HepG2 (cell line): ENCODE results near the gene MTHFD2. TPM values are rescaled to one million over a fixed set of nuclear protein-coding genes. Genes with fewer than 3 reads are reported as not detected.

Source experiments
- ATAC-seq: fragments of 200-7000 bp; cut with Tn5 transposase; 3 replicates; pipeline ENCODE4 v1.9.1; 2020; ENCODE audit warnings: mild to moderate bottlenecking, moderate library complexity
- BruUV-seq: library from RNA; stranded (reverse); fragments of 400-500 nt; replicated peaks from 2 replicates; lab custom pipeline; 2021; lab: Mats Ljungman, UMichigan
- CTCF ChIA-PET: fragments of 300-600 bp; formaldehyde crosslinking; extraction: SDS; loops from one replicate; lab custom pipeline; 2021; ENCODE audit warnings: low total read pairs, inconsistent platforms, low intra/inter-chr PET ratio; lab: Yijun Ruan, JAX
- POLR2A ChIA-PET: fragments of 350-600 bp; sonication (Branson Sonifier 250); formaldehyde crosslinking; loops from one replicate; lab custom pipeline; 2020; ENCODE audit warnings: antibody characterized with exemption, inconsistent platforms; lab: Yijun Ruan, JAX
- DNase-seq: peaks from one replicate; pipeline ENCODE4 v3.0.0-alpha.2; 2015; ENCODE audit warnings: low spot score
- FAIRE-seq: peaks from 3 replicates; lab custom pipeline; 2011; peaks lifted over from hg19 to GRCh38; lab: Jason Lieb, UNC
- H2AFZ ChIP-seq: one replicate; pipeline ENCODE4 v1.6.1; 2011; ENCODE audit warnings: low read length, inconsistent platforms
- H3K27ac ChIP-seq: fragments of 300-600 bp; 3 replicates; pipeline ENCODE4 v1.8.0; 2011; ENCODE audit warnings: mixed run types, mild to moderate bottlenecking, mixed read lengths, low read length, inconsistent platforms; ENCODE audit not compliant: insufficient read depth; ENCODE audit errors: extremely low read length
- H3K27me3 ChIP-seq, 2 experiments: fragments of 200-600 bp in 1 of 2; 2 replicates in 1 of 2; 3 replicates in 1 of 2; pipeline versions ENCODE4 v1.6.0 to v1.8.0; 2011; ENCODE audit warnings: low read length in 2 of 2, mild to moderate bottlenecking in 2 of 2, moderate library complexity in 2 of 2, inconsistent platforms in 1 of 2; ENCODE audit not compliant: insufficient read depth in 2 of 2, control insufficient read depth in 1 of 2
- H3K36me3 ChIP-seq, 2 experiments: fragments of 200-600 bp in 1 of 2; replicated peaks in 1 of 2; 2 replicates in 1 of 2; 3 replicates in 1 of 2; pipeline versions ENCODE4 v1.5.1 to v1.8.0; 2011; ENCODE audit warnings: low read length in 2 of 2, inconsistent platforms in 1 of 2; ENCODE audit not compliant: insufficient read depth in 2 of 2, control insufficient read depth in 1 of 2
- H3K4me1 ChIP-seq: 2 replicates; pipeline ENCODE4 v1.5.1; 2012; ENCODE audit warnings: low read length, inconsistent platforms; ENCODE audit not compliant: insufficient read depth
- H3K4me2 ChIP-seq: 2 replicates; pipeline ENCODE4 v1.6.0; 2011; ENCODE audit warnings: low read depth, low read length, inconsistent platforms
- H3K4me3 ChIP-seq, 3 experiments: fragments of 200-600 bp in 1 of 3; sonication (generic), shearing (Covaris generic) in 1 of 3; replicated peaks in 1 of 3; 2 replicates each; pipeline ENCODE4 v1.5.1; 2011 to 2016; ENCODE audit warnings: low read length in 3 of 3, inconsistent platforms in 2 of 3, low read depth in 2 of 3, mild to moderate bottlenecking in 2 of 3, control low read depth in 1 of 3, mixed read lengths in 1 of 3; ENCODE audit not compliant: insufficient read depth in 1 of 3
- H3K79me2 ChIP-seq: one replicate; pipeline ENCODE4 v1.6.1; 2011; ENCODE audit warnings: low read length, inconsistent platforms; ENCODE audit not compliant: insufficient read depth
- H3K9ac ChIP-seq: 2 replicates; pipeline ENCODE4 v1.6.0; 2011; ENCODE audit warnings: mild to moderate bottlenecking, low read depth, low read length, inconsistent platforms; ENCODE audit not compliant: insufficient read depth
- H3K9me3 ChIP-seq: 2 replicates; pipeline ENCODE4 v1.5.1; 2012; ENCODE audit warnings: mild to moderate bottlenecking, low read length
- H4K20me1 ChIP-seq: 2 replicates; pipeline ENCODE4 v1.6.0; 2011; ENCODE audit warnings: inconsistent platforms, mild to moderate bottlenecking, low read length, moderate library complexity; ENCODE audit not compliant: insufficient read depth
- ADNP ChIP-seq: sonication (generic); formaldehyde crosslinking; IDR thresholded peaks from 2 replicates; pipeline ENCODE4 v1.4.0; 2020; ENCODE audit warnings: missing genetic modification reagents
- FIP1L1 ChIP-seq: fragments of 200-400 bp; formaldehyde crosslinking; IDR thresholded peaks from 2 replicates; pipeline ENCODE4 v1.6.1; 2018; ENCODE audit warnings: low read depth, mild to moderate bottlenecking, low read length, moderate library complexity, borderline replicate concordance; ENCODE audit not compliant: insufficient read depth
- HNF4A ChIP-seq: sonication (generic); formaldehyde crosslinking; IDR thresholded peaks from 2 replicates; pipeline ENCODE4 v1.4.0; 2020; ENCODE audit warnings: missing genetic modification reagents
- NCOR1 ChIP-seq: fragments of 200-600 bp; sonication (generic); IDR thresholded peaks from 2 replicates; pipeline ENCODE4 v1.7.0; 2017; ENCODE audit warnings: antibody characterized with exemption, low read length, borderline replicate concordance
- POLR2AphosphoS5 ChIP-seq: IDR thresholded peaks from 2 replicates; pipeline ENCODE4 v1.6.1; 2012; ENCODE audit warnings: low read depth, low read length
- POLR2G ChIP-seq: fragments of 200-400 bp; formaldehyde crosslinking; IDR thresholded peaks from 2 replicates; pipeline ENCODE4 v1.6.1; 2018; ENCODE audit warnings: mild to moderate bottlenecking, low read depth, low read length, moderate library complexity
- RFX5 ChIP-seq: IDR thresholded peaks from 2 replicates; pipeline ENCODE4 v1.6.1; 2011; ENCODE audit warnings: low read depth, low read length, improper control_type of control experiment
- TAF15 ChIP-seq: fragments of 200-400 bp; formaldehyde crosslinking; IDR thresholded peaks from one replicate; pipeline ENCODE4 v1.6.1; 2018; ENCODE audit warnings: mild to moderate bottlenecking, low read depth, low read length; ENCODE audit not compliant: poor library complexity, severe bottlenecking
- WGBS: methylation state at CpG from one replicate; pipeline ENCODE4 v1.1.6; 2017; ENCODE audit warnings: low lambda C conversion rate; 5-methylcytosine and 5-hydroxymethylcytosine counted together
- in situ Hi-C: cut with HindIII; loops from 2 replicates; pipeline ENCODE4 v1.10.0; 2017; ENCODE audit warnings: low pct_unique_long_range_greater_than_20kb; ENCODE audit not compliant: extremely low pct_ligation_motif_present
- intact Hi-C: fragments of 100-400 bp; cut with micrococcal nuclease; formaldehyde crosslinking; loops from one replicate; pipeline ENCODE4 v1.10.0; 2022; ENCODE audit not compliant: unreplicated experiment
- polyA plus RNA-seq, 8 experiments: library from polyadenylated mRNA; depleted of rRNA in 3 of 8; stranded (reverse) in 7 of 8; unstranded in 1 of 8; fragments of >200 nt; fragmentation: Illumina TruSeq in 4 of 8; extraction: Trizol in 4 of 8; gene quantifications; 2 replicates each; pipeline versions ENCODE4 v1.2.1 to v1.2.3, GENCODE V29; 2011 to 2016; ENCODE audit warnings: low read depth in 4 of 8, missing spikeins in 1 of 8, mixed read lengths in 1 of 8; ENCODE audit not compliant: insufficient read depth in 1 of 8
- total RNA-seq, 5 experiments: library from RNA; depleted of rRNA; stranded (reverse); fragments of >200 nt; fragmentation: Illumina TruSeq; extraction: Trizol; gene quantifications; 2 replicates each; pipeline ENCODE4 v1.2.3, GENCODE V29; 2016; ENCODE audit warnings: low read depth in 1 of 5

MTHFD2 gene
- total and polyA plus RNA-seq, 2 of the 13 experiments (the other 11 are each of a cell fraction or from before 2014, with no cell fraction given) = 188 to 269 TPM

- H3K9me3 ChIP-seq = no peaks in the 10 kb centered on the region
- no TSS peak for BruUV-seq
- H3K36me3 ChIP-seq = peaks cover 3 to 19% of the 10 kb centered on the region in 2 experiments; a peak in 4 of 5 replicates
- H3K27ac ChIP-seq = no peak overlapping the region
- H3K27me3 ChIP-seq = no peaks in the 10 kb centered on the region; a peak in 1 of 5 replicates
- H4K20me1 ChIP-seq = no peaks in the 10 kb centered on the region
- ChIA-PET CTCF (no interaction called here), POLR2A (interaction anchor here (0.8 to 2.9 kb wide), 5 partner anchors 13 to 412 kb away, joined by 3 to 27 read pairs (median 4); partner anchors contain the start of genes MOB1A, STAMBP and TPRKB)
- WGBS = 95% methylated on average over 7 of the region's 7 CpGs
- no peak overlapping the region for H3K9ac ChIP-seq
- intact Hi-C loops (loop anchor here (5.0 kb wide), 1 partner anchor 48 kb away; the partner anchor contains the start of gene MTHFD2), in situ Hi-C loops (loop anchor here (25.0 kb wide), 1 partner anchor 312 kb away; the partner anchor contains the start of gene STAMBP)
- FAIRE-seq = no peak
- DNase-seq = no peak
- no peak overlapping the region for H2AFZ ChIP-seq
- peak; percentile 77 for TF ChIP-seq RFX5
- TF ChIP-seq NCOR1 = no peak
- no peak for TF ChIP-seq ADNP (CRISPR knock-in tag)
- TF ChIP-seq FIP1L1 = no peak
- no peak for TF ChIP-seq HNF4A (CRISPR knock-in tag)
- peaks cover 22% of the 10 kb centered on the region for H3K79me2 ChIP-seq
- no peak overlapping the region for H3K4me3 ChIP-seq
- no peak for ATAC-seq
- H3K4me2 ChIP-seq = peak overlapping the region; percentile 97; the same call in 1 of the 2 replicates
- peaks cover 33% of the 10 kb centered on the region for H3K4me1 ChIP-seq
Measured at GRCh38 chr2:74149570-74150319, 48.7 kb upstream of the MTHFD2 start.

- Histone ChIP-seq H3K9ac (no peak overlapping the region), H2AFZ (no peak overlapping the region), H3K4me3 (no peak overlapping the region), H3K27ac (no peak overlapping the region), H3K4me2 (no peak overlapping the region), H3K79me2 (peaks cover 8% of the 10 kb centered on the region), H3K9me3 (no peaks in the 10 kb centered on the region), H3K36me3 (peaks cover 7 to 39% of the 10 kb centered on the region in 2 experiments), H3K27me3 (no peaks in the 10 kb centered on the region; a peak in 1 of 5 replicates), H4K20me1 (no peaks in the 10 kb centered on the region), H3K4me1 (peaks cover 17% of the 10 kb centered on the region)
- 92% methylated on average over 2 of the region's 2 CpGs for WGBS
- TF ChIP-seq TAF15 (no peak), POLR2G (peak; percentile 55), POLR2AphosphoS5 (peak; percentile 38; the same call in 1 of the 2 replicates)
- intact Hi-C loops = no loop called here
- in situ Hi-C loops = no loop called here
- POLR2A ChIA-PET = no interaction called here
- FAIRE-seq = no peak
- CTCF ChIA-PET = interaction anchor here (1.7 kb wide), 1 partner anchor 329 kb away, joined by 4 read pairs; no protein-coding TSS in a partner anchor
- BruUV-seq = no TSS peak
- ATAC-seq = no peak
- no peak for DNase-seq
Measured at GRCh38 chr2:74152954-74153353, 45.5 kb upstream of the MTHFD2 start.
